ENCODE results near the gene CIT. TPM values are rescaled to one million over a fixed set of nuclear protein-coding genes. Genes with fewer than 3 reads are reported as not detected.

The CIT gene
- total and polyA plus RNA-seq, 4 donors: 0.31 to 24.7 (median 1.8) TPM

DNA sequence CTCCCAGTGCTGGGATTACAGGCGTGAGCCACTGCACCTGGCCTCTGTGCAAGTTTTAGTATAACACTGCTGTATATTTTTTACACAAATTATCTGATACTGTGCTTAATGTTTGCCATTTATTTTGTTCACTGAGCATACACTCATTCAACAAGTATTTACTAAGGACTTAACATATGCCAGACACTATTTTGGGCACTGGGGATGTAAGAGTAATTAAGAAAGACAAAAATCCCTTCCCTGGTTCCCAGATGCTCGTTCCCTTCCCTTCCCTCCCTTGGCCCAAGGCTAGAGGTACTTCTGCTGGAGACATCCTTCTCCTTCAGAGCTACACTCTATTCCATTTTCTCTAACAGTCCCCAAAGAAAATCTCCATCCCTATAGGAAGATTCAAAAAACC, 12.5 kb downstream of the CIT start:
- TF ChIP-seq, protein P1, sequence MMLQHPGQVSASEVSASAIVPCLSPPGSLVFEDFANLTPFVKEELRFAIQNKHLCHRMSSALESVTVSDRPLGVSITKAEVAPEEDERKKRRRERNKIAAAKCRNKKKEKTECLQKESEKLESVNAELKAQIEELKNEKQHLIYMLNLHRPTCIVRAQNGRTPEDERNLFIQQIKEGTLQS (IDR thresholded peaks at IDR 0.05): no peak
- TF ChIP-seq, protein P2, sequence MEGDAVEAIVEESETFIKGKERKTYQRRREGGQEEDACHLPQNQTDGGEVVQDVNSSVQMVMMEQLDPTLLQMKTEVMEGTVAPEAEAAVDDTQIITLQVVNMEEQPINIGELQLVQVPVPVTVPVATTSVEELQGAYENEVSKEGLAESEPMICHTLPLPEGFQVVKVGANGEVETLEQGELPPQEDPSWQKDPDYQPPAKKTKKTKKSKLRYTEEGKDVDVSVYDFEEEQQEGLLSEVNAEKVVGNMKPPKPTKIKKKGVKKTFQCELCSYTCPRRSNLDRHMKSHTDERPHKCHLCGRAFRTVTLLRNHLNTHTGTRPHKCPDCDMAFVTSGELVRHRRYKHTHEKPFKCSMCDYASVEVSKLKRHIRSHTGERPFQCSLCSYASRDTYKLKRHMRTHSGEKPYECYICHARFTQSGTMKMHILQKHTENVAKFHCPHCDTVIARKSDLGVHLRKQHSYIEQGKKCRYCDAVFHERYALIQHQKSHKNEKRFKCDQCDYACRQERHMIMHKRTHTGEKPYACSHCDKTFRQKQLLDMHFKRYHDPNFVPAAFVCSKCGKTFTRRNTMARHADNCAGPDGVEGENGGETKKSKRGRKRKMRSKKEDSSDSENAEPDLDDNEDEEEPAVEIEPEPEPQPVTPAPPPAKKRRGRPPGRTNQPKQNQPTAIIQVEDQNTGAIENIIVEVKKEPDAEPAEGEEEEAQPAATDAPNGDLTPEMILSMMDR (IDR thresholded peaks at IDR 0.05; ENCODE audit: low read depth, low read length, missing input control): no peak
- TF ChIP-seq, protein P3, sequence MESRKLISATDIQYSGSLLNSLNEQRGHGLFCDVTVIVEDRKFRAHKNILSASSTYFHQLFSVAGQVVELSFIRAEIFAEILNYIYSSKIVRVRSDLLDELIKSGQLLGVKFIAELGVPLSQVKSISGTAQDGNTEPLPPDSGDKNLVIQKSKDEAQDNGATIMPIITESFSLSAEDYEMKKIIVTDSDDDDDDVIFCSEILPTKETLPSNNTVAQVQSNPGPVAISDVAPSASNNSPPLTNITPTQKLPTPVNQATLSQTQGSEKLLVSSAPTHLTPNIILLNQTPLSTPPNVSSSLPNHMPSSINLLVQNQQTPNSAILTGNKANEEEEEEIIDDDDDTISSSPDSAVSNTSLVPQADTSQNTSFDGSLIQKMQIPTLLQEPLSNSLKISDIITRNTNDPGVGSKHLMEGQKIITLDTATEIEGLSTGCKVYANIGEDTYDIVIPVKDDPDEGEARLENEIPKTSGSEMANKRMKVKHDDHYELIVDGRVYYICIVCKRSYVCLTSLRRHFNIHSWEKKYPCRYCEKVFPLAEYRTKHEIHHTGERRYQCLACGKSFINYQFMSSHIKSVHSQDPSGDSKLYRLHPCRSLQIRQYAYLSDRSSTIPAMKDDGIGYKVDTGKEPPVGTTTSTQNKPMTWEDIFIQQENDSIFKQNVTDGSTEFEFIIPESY (IDR thresholded peaks at IDR 0.05): no peak
- no peak for TF ChIP-seq EGR1 (IDR thresholded peaks at IDR 0.05; ENCODE audit: low read depth in 2 of 2)
- Histone ChIP-seq H3K9ac (ENCODE audit: low read depth in 1 of 2, low read length in 2 of 2) (no peak overlapping the region), H3K4me3 (ENCODE audit: low read depth in 1 of 3, low read length in 3 of 3) (no peak overlapping the region), H3K4me1 (ENCODE audit: control insufficient read depth in 4 of 4, insufficient read depth in 4 of 4, low read length in 3 of 4) (no peaks in the 10 kb centered on the region), H3K27me3 (ENCODE audit: control insufficient read depth in 4 of 4, insufficient read depth in 4 of 4, low read length in 3 of 4) (no peaks in the 10 kb centered on the region), H3K36me3 (ENCODE audit: control insufficient read depth in 4 of 4, insufficient read depth in 3 of 4, low read depth in 1 of 4, low read length in 3 of 4) (no peaks in the 10 kb centered on the region), H3K27ac (ENCODE audit: low read depth in 1 of 2, low read length in 2 of 2) (no peak overlapping the region), H3K9me3 (ENCODE audit: control insufficient read depth in 4 of 4, low read length in 3 of 4) (no peaks in the 10 kb centered on the region)
- WGBS: 97% methylated on average over 2 of the region's 2 CpGs
- DNase-seq (ENCODE audit: low spot score): no peak

DNA sequence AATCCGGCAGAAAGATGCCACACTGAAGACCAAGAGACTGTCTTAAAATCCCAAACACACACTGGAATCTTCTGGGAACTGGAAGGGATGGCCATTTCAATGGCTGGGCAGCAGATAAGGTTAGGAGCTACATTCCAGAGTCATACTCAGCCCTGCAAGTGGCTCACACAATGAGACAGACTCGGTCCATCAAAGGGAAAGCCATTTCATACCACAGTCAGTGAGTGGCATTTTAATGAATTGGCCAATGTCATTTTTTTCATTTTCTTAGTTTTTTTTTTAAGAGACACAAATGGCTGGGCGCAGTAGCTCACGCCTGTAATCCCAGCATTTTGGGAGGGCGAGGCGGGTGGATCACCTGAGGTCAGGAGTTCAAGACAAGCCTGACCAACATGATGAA, 17.9 kb downstream of the CIT start:
- WGBS: 96% methylated on average over 6 of the region's 6 CpGs
- Histone ChIP-seq H3K4me1 (ENCODE audit: control insufficient read depth in 4 of 4, insufficient read depth in 4 of 4, low read length in 3 of 4) (no peaks in the 10 kb centered on the region), H3K9ac (ENCODE audit: low read depth in 1 of 2, low read length in 2 of 2) (no peak overlapping the region), H3K27ac (ENCODE audit: low read depth in 1 of 2, low read length in 2 of 2) (no peak overlapping the region), H3K9me3 (ENCODE audit: control insufficient read depth in 4 of 4, low read length in 3 of 4) (no peaks in the 10 kb centered on the region), H3K27me3 (ENCODE audit: control insufficient read depth in 4 of 4, insufficient read depth in 4 of 4, low read length in 3 of 4) (no peaks in the 10 kb centered on the region), H3K36me3 (ENCODE audit: control insufficient read depth in 4 of 4, insufficient read depth in 3 of 4, low read depth in 1 of 4, low read length in 3 of 4) (no peaks in the 10 kb centered on the region), H3K4me3 (ENCODE audit: low read depth in 1 of 3, low read length in 3 of 3) (no peak overlapping the region)
- no peak for DNase-seq (ENCODE audit: low spot score)
- TF ChIP-seq TAF1 (conservative IDR thresholded peaks at IDR 0.05) (no peak), EGR1 (IDR thresholded peaks at IDR 0.05; ENCODE audit: low read depth in 2 of 2) (no peak), HNF4G (IDR thresholded peaks at IDR 0.05) (no peak), NR2F2 (IDR thresholded peaks at IDR 0.05) (no peak), FOXA2 (IDR thresholded peaks at IDR 0.05) (no peak), RXRA (IDR thresholded peaks at IDR 0.05) (no peak), SP1 (IDR thresholded peaks at IDR 0.05) (no peak), HNF4A (conservative IDR thresholded peaks at IDR 0.05) (no peak), JUND (IDR thresholded peaks at IDR 0.05) (no peak), FOXA1 (IDR thresholded peaks at IDR 0.05) (no peak), RAD21 (IDR thresholded peaks at IDR 0.05) (no peak), GABPA (IDR thresholded peaks at IDR 0.05 in 1 of 2, conservative IDR thresholded peaks at IDR 0.05 in 1 of 2) (no peak), YY1 (IDR thresholded peaks at IDR 0.05) (no peak)
- TF ChIP-seq, protein P2 (IDR thresholded peaks at IDR 0.05; ENCODE audit: low read depth, low read length, missing input control): no peak
- TF ChIP-seq, protein P4, sequence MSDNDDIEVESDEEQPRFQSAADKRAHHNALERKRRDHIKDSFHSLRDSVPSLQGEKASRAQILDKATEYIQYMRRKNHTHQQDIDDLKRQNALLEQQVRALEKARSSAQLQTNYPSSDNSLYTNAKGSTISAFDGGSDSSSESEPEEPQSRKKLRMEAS (IDR thresholded peaks at IDR 0.05): no peak
- TF ChIP-seq, protein P3 (IDR thresholded peaks at IDR 0.05): no peak
- TF ChIP-seq, protein P1 (IDR thresholded peaks at IDR 0.05): no peak
- TF ChIP-seq, protein P5, sequence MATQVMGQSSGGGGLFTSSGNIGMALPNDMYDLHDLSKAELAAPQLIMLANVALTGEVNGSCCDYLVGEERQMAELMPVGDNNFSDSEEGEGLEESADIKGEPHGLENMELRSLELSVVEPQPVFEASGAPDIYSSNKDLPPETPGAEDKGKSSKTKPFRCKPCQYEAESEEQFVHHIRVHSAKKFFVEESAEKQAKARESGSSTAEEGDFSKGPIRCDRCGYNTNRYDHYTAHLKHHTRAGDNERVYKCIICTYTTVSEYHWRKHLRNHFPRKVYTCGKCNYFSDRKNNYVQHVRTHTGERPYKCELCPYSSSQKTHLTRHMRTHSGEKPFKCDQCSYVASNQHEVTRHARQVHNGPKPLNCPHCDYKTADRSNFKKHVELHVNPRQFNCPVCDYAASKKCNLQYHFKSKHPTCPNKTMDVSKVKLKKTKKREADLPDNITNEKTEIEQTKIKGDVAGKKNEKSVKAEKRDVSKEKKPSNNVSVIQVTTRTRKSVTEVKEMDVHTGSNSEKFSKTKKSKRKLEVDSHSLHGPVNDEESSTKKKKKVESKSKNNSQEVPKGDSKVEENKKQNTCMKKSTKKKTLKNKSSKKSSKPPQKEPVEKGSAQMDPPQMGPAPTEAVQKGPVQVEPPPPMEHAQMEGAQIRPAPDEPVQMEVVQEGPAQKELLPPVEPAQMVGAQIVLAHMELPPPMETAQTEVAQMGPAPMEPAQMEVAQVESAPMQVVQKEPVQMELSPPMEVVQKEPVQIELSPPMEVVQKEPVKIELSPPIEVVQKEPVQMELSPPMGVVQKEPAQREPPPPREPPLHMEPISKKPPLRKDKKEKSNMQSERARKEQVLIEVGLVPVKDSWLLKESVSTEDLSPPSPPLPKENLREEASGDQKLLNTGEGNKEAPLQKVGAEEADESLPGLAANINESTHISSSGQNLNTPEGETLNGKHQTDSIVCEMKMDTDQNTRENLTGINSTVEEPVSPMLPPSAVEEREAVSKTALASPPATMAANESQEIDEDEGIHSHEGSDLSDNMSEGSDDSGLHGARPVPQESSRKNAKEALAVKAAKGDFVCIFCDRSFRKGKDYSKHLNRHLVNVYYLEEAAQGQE (IDR thresholded peaks at IDR 0.05): no peak
